Measurements from ENCODE around the gene MCF2. TPM values are rescaled to one million over a fixed set of nuclear protein-coding genes. Genes with fewer than 3 reads are reported as not detected.

Gene MCF2
- total and polyA plus RNA-seq, 4 donors, result 0.97 to 2.3 (median 1.4) TPM

DNA sequence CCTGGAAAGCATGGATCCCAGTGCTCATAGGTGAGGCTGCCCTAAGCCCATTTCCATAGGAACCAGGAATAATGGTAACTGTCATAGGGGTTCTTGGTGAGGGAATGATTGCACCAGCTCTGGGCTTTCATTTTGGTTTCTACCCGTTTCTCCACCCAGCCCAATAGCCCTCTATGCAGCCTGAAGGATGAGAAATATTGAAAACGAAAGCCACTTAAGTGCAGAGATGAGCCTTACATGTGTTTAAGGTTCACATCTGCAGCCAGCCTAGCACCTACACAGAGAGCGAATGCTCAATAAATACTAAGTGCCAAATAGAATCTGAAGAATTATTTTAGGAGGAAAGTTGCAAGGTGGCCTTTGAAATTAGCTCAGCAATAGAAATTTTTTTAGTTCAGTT is 60.4 kb downstream of the MCF2 start:
- Histone ChIP-seq H3K4me3 (ENCODE audit: low read length in 2 of 2) (no peak overlapping the region), H3K9me3 (ENCODE audit: control insufficient read depth, low read length) (no peaks in the 10 kb centered on the region), H3K27me3 (ENCODE audit: control insufficient read depth in 1 of 2, insufficient read depth in 2 of 2, low read length in 1 of 2) (no peaks in the 10 kb centered on the region), H3K4me1 (ENCODE audit: control insufficient read depth in 1 of 2, insufficient read depth in 2 of 2, low read length in 2 of 2) (no peaks in the 10 kb centered on the region), H3K27ac (ENCODE audit: low read depth in 1 of 2, low read length in 2 of 2) (no peak overlapping the region), H3K36me3 (ENCODE audit: control insufficient read depth in 1 of 2, insufficient read depth in 2 of 2, low read length in 1 of 2) (no peaks in the 10 kb centered on the region)
- 66 to 82% methylated on average over 3 of the region's 3 CpGs for WGBS, 2 donors
- intact Hi-C loops (cut with DNase I), result no loop called here
- ATAC-seq (ENCODE audit: low FRiP score) (no peak), DNase-seq (no peak)

GRCh38 chrX:139642241-139642927 is 65.6 kb downstream of the MCF2 start:
- no peaks in the 10 kb centered on the region for H3K9me3 ChIP-seq (ENCODE audit: control insufficient read depth, low read length)
- no peaks in the 10 kb centered on the region for H3K36me3 ChIP-seq (ENCODE audit: control insufficient read depth in 1 of 2, insufficient read depth in 2 of 2, low read length in 1 of 2)
- peak overlapping the region in 1 of 2 donors; percentile 28 for H3K27ac ChIP-seq (ENCODE audit: low read depth in 1 of 2, low read length in 2 of 2)
- no peaks in the 10 kb centered on the region for H3K27me3 ChIP-seq (ENCODE audit: control insufficient read depth in 1 of 2, insufficient read depth in 2 of 2, low read length in 1 of 2)
- no peaks in the 10 kb centered on the region for H3K4me1 ChIP-seq (ENCODE audit: control insufficient read depth in 1 of 2, insufficient read depth in 2 of 2, low read length in 2 of 2)
- H3K4me3 ChIP-seq (ENCODE audit: low read length in 2 of 2), result peak overlapping the region; percentile 45 to 59
- intact Hi-C loops (cut with DNase I), result no loop called here
- WGBS, 2 donors, result 3 to 19% methylated on average over 10 of the region's 10 CpGs
- DNase-seq (no peak), ATAC-seq (ENCODE audit: low FRiP score) (no peak)

DNA sequence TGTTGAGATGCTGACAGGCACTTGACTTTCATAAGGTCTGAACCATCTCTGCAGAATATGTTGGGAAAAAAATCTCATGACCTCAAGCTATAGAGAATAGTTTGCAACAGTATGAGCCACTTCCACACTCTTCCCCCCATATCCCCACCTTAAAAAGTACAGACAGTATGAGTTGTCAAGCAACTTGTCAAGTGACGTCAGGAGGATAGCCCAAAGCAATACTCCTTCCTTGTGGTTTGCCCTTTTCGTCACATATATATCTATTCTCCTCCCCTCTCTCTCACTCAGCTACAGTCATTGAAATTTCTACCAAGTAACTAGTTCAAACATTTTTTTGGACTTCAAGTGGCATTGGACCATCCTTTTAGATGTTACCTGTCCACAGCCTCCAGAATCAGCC is 67.7 kb downstream of the MCF2 start:
- Histone ChIP-seq H3K4me1 (ENCODE audit: control insufficient read depth in 1 of 2, insufficient read depth in 2 of 2, low read length in 2 of 2) (no peaks in the 10 kb centered on the region), H3K4me3 (ENCODE audit: low read length in 2 of 2) (no peak overlapping the region), H3K9me3 (ENCODE audit: control insufficient read depth, low read length) (no peaks in the 10 kb centered on the region), H3K36me3 (ENCODE audit: control insufficient read depth in 1 of 2, insufficient read depth in 2 of 2, low read length in 1 of 2) (no peaks in the 10 kb centered on the region), H3K27me3 (ENCODE audit: control insufficient read depth in 1 of 2, insufficient read depth in 2 of 2, low read length in 1 of 2) (no peaks in the 10 kb centered on the region), H3K27ac (ENCODE audit: low read depth in 1 of 2, low read length in 2 of 2) (no peak overlapping the region)
- 65 to 91% methylated on average over 2 of the region's 2 CpGs for WGBS, 2 donors
- ATAC-seq (ENCODE audit: low FRiP score) (no peak), DNase-seq (no peak)
- intact Hi-C loops (cut with DNase I), result no loop called here

- Histone ChIP-seq H3K4me3 (ENCODE audit: low read length in 2 of 2) (no peak overlapping the region), H3K4me1 (ENCODE audit: control insufficient read depth in 1 of 2, insufficient read depth in 2 of 2, low read length in 2 of 2) (no peaks in the 10 kb centered on the region), H3K27me3 (ENCODE audit: control insufficient read depth in 1 of 2, insufficient read depth in 2 of 2, low read length in 1 of 2) (no peaks in the 10 kb centered on the region), H3K9me3 (ENCODE audit: control insufficient read depth, low read length) (no peaks in the 10 kb centered on the region), H3K27ac (ENCODE audit: low read depth in 1 of 2, low read length in 2 of 2) (no peak overlapping the region), H3K36me3 (ENCODE audit: control insufficient read depth in 1 of 2, insufficient read depth in 2 of 2, low read length in 1 of 2) (no peaks in the 10 kb centered on the region)
- DNase-seq, result peak in 1 of 2 donors; percentile 38
- intact Hi-C loops (cut with DNase I), result no loop called here
- 18 to 33% methylated on average over 8 of the region's 8 CpGs for WGBS, 2 donors
- no peak for ATAC-seq (ENCODE audit: low FRiP score)
These were observed 68.7 kb downstream of the MCF2 start for GRCh38 chrX:139639253-139639652.

- no peak overlapping the region for H3K27ac ChIP-seq (ENCODE audit: low read depth in 1 of 2, low read length in 2 of 2)
- H3K4me1 ChIP-seq (ENCODE audit: control insufficient read depth in 1 of 2, insufficient read depth in 2 of 2, low read length in 2 of 2), result no peaks in the 10 kb centered on the region
- H3K4me3 ChIP-seq (ENCODE audit: low read length in 2 of 2), result no peak overlapping the region
- H3K9me3 ChIP-seq (ENCODE audit: control insufficient read depth, low read length), result no peaks in the 10 kb centered on the region
- H3K36me3 ChIP-seq (ENCODE audit: control insufficient read depth in 1 of 2, insufficient read depth in 2 of 2, low read length in 1 of 2), result no peaks in the 10 kb centered on the region
- no peak for ATAC-seq (ENCODE audit: low FRiP score)
- DNase-seq, result no peak
- intact Hi-C loops (cut with DNase I), result no loop called here
- 34 to 52% methylated on average over 1 of the region's 1 CpG for WGBS, 2 donors
- no peaks in the 10 kb centered on the region for H3K27me3 ChIP-seq (ENCODE audit: control insufficient read depth in 1 of 2, insufficient read depth in 2 of 2, low read length in 1 of 2)
These were observed 107.9 kb downstream of the MCF2 start for GRCh38 chrX:139600105-139600504.

DNA sequence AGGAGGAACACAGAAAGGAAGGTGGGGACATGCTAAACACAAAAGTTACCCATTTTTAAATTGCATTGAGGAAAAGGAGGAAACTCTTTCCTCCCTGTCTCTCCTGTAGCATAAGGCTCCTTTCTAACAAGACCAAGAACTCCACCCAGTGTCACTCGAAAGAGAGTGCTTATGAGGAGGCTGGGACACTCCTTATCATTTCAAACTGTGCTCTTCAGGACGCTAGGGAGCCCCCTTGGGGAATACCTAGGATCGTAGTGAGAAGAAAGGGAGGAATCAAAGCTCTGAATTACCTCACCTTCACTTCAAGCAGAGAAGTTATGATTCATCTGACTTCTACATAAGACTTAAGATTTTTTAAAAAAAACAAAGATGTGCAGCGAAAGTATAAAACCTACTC is 111.9 kb downstream of the MCF2 start:
- intact Hi-C loops (cut with DNase I), result no loop called here
- Histone ChIP-seq H3K4me1 (ENCODE audit: control insufficient read depth in 1 of 2, insufficient read depth in 2 of 2, low read length in 2 of 2) (no peaks in the 10 kb centered on the region), H3K36me3 (ENCODE audit: control insufficient read depth in 1 of 2, insufficient read depth in 2 of 2, low read length in 1 of 2) (no peaks in the 10 kb centered on the region), H3K27ac (ENCODE audit: low read depth in 1 of 2, low read length in 2 of 2) (no peak overlapping the region), H3K27me3 (ENCODE audit: control insufficient read depth in 1 of 2, insufficient read depth in 2 of 2, low read length in 1 of 2) (no peaks in the 10 kb centered on the region), H3K4me3 (ENCODE audit: low read length in 2 of 2) (no peak overlapping the region), H3K9me3 (ENCODE audit: control insufficient read depth, low read length) (no peaks in the 10 kb centered on the region)
- 42 to 48% methylated on average over 4 of the region's 4 CpGs for WGBS, 2 donors
- no peak for DNase-seq
- no peak for ATAC-seq (ENCODE audit: low FRiP score)

GRCh38 chrX:139585613-139586012 is 122.4 kb downstream of the MCF2 start:
- Histone ChIP-seq H3K27me3 (ENCODE audit: control insufficient read depth in 1 of 2, insufficient read depth in 2 of 2, low read length in 1 of 2) (no peaks in the 10 kb centered on the region), H3K36me3 (ENCODE audit: control insufficient read depth in 1 of 2, insufficient read depth in 2 of 2, low read length in 1 of 2) (no peaks in the 10 kb centered on the region), H3K4me1 (ENCODE audit: control insufficient read depth in 1 of 2, insufficient read depth in 2 of 2, low read length in 2 of 2) (no peaks in the 10 kb centered on the region), H3K27ac (ENCODE audit: low read depth in 1 of 2, low read length in 2 of 2) (no peak overlapping the region), H3K4me3 (ENCODE audit: low read length in 2 of 2) (no peak overlapping the region), H3K9me3 (ENCODE audit: control insufficient read depth, low read length) (no peaks in the 10 kb centered on the region)
- 69 to 79% methylated on average over 5 of the region's 5 CpGs for WGBS, 2 donors
- intact Hi-C loops (cut with DNase I), result no loop called here
- DNase-seq (no peak), ATAC-seq (ENCODE audit: low FRiP score) (no peak)

DNA sequence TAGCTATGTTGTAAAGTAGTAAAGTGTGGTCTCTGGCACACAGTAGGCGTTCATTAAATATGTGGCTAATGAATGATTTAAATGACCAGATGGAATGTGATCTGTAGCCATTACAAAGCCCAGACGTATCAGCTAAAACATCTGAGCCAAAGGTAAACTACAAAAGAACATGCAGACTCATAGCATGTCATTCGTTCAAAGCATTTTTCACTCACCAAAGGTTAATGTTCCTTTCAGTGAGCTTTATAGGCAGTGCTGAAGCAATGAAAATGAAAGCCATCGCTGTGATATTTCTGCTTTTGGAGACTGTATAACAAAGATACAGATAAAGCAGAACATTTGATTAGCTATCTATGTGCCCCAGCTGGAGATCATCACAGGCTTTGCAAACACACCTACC is 126.9 kb downstream of the MCF2 start:
- DNase-seq, result no peak
- no peaks in the 10 kb centered on the region for H3K36me3 ChIP-seq (ENCODE audit: control insufficient read depth in 1 of 2, insufficient read depth in 2 of 2, low read length in 1 of 2)
- no peak for ATAC-seq (ENCODE audit: low FRiP score)
- H3K27me3 ChIP-seq (ENCODE audit: control insufficient read depth in 1 of 2, insufficient read depth in 2 of 2, low read length in 1 of 2), result no peaks in the 10 kb centered on the region
- H3K9me3 ChIP-seq (ENCODE audit: control insufficient read depth, low read length), result no peaks in the 10 kb centered on the region
- intact Hi-C loops (cut with DNase I), result no loop called here
- no peak overlapping the region for H3K27ac ChIP-seq (ENCODE audit: low read depth in 1 of 2, low read length in 2 of 2)
- H3K4me1 ChIP-seq (ENCODE audit: control insufficient read depth in 1 of 2, insufficient read depth in 2 of 2, low read length in 2 of 2), result no peaks in the 10 kb centered on the region
- 38 to 55% methylated on average over 4 of the region's 4 CpGs for WGBS, 2 donors
- H3K4me3 ChIP-seq (ENCODE audit: low read length in 2 of 2), result no peak overlapping the region

- no peaks in the 10 kb centered on the region for H3K9me3 ChIP-seq (ENCODE audit: control insufficient read depth, low read length)
- no peaks in the 10 kb centered on the region for H3K4me1 ChIP-seq (ENCODE audit: control insufficient read depth in 1 of 2, insufficient read depth in 2 of 2, low read length in 2 of 2)
- H3K27me3 ChIP-seq (ENCODE audit: control insufficient read depth in 1 of 2, insufficient read depth in 2 of 2, low read length in 1 of 2), result no peaks in the 10 kb centered on the region
- H3K36me3 ChIP-seq (ENCODE audit: control insufficient read depth in 1 of 2, insufficient read depth in 2 of 2, low read length in 1 of 2), result no peaks in the 10 kb centered on the region
- DNase-seq (no peak), ATAC-seq (ENCODE audit: low FRiP score) (no peak)
- no peak overlapping the region for H3K27ac ChIP-seq (ENCODE audit: low read depth in 1 of 2, low read length in 2 of 2)
- intact Hi-C loops (cut with DNase I), result no loop called here
- 63 to 87% methylated on average over 1 of the region's 1 CpG for WGBS, 2 donors
- no peak overlapping the region for H3K4me3 ChIP-seq (ENCODE audit: low read length in 2 of 2)
These were observed 141.0 kb downstream of the MCF2 start for GRCh38 chrX:139566981-139567380.

Data from aorta (tissue), 5 donors.